Muscle of leg (tissue), 11 donors: Measurements from ENCODE around the gene GSE1. TPM values are rescaled to one million over a fixed set of nuclear protein-coding genes. Genes with fewer than 3 reads are reported as not detected.

Experiments used
- DNase-seq: peaks from one replicate; pipeline ENCODE4 v3.0.0; 2013
- H3K27ac ChIP-seq: one replicate; pipeline ENCODE4 v1.5.1; 2013; ENCODE audit warnings: mild to moderate bottlenecking, low read length, control low read depth
- H3K27me3 ChIP-seq: one replicate; pipeline ENCODE4 v1.6.1; 2013; ENCODE audit warnings: low read length; ENCODE audit not compliant: control insufficient read depth, insufficient read depth
- H3K36me3 ChIP-seq: one replicate; pipeline ENCODE4 v1.6.1; 2013; ENCODE audit warnings: low read length; ENCODE audit not compliant: control insufficient read depth, insufficient read depth
- H3K4me1 ChIP-seq: one replicate; pipeline ENCODE4 v1.6.1; 2013; ENCODE audit warnings: low read length; ENCODE audit not compliant: control insufficient read depth, insufficient read depth
- H3K4me3 ChIP-seq: one replicate; pipeline ENCODE4 v1.5.1; 2013; ENCODE audit warnings: low read length, control low read depth
- H3K9me3 ChIP-seq: replicated peaks from 2 replicates; pipeline ENCODE4 v1.6.1; 2013; ENCODE audit warnings: low read depth, low read length; ENCODE audit not compliant: control insufficient read depth
- WGBS: methylation state at CpG from one replicate; pipeline ENCODE4 v1.1.5; 2013; ENCODE audit warnings: missing lambda C conversion rate; ENCODE audit not compliant: insufficient coverage; 5-methylcytosine and 5-hydroxymethylcytosine counted together
- polyA plus RNA-seq, 8 donors: library from polyadenylated mRNA; unstranded; fragments of 120-200 nt; gene quantifications; one replicate each; pipeline versions ENCODE4 v1.2.1 to v1.2.3, GENCODE V29; 2013; ENCODE audit warnings: inconsistent platforms in 1 of 8, low replicate concordance in 1 of 8; ENCODE audit not compliant: insufficient read length in 8 of 8, insufficient read depth in 1 of 8
- total RNA-seq: library from RNA; stranded (reverse); fragments of 120-200 nt; gene quantifications from one replicate; pipeline ENCODE4 v1.2.4, GENCODE V29; 2013

Gene GSE1
- total and polyA plus RNA-seq, 9 donors, result 32.4 to 67.4 (median 47.3) TPM

GRCh38 chr16:85648070-85648714 is 35.1 kb downstream of the GSE1 start:
- Histone ChIP-seq H3K9me3 (no peaks in the 10 kb centered on the region), H3K36me3 (peaks cover 8% of the 10 kb centered on the region), H3K27ac (no peak overlapping the region), H3K4me3 (no peak overlapping the region), H3K4me1 (peaks cover 32% of the 10 kb centered on the region), H3K27me3 (no peaks in the 10 kb centered on the region)
- WGBS, result 85% methylated on average over 15 of the region's 26 CpGs
- no peak for DNase-seq

DNA sequence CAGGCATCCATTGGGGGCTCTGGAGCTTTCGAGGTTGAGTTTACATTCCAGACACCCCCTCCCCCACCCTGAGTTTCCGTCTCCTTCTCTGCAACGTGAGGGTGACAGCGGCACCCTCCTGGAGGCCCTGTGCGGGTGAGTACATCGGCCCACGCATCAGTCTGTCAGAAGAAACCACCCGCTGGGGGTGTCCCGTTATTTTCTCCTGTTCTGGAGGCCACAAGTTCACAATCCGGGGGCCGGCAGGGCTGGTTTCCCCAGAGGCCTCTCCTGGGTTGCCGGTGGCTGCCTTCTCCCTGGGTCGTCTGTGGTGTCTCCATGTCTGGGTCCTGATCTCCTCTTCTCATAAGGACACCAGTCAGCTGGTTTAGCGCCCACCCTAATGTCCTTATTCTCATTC is 35.7 kb downstream of the GSE1 start:
- Histone ChIP-seq H3K27ac (no peak overlapping the region), H3K4me1 (peaks cover 38% of the 10 kb centered on the region), H3K36me3 (peaks cover 8% of the 10 kb centered on the region), H3K9me3 (no peaks in the 10 kb centered on the region), H3K27me3 (no peaks in the 10 kb centered on the region), H3K4me3 (no peak overlapping the region)
- 69% methylated on average over 14 of the region's 14 CpGs for WGBS
- DNase-seq, result no peak

DNA sequence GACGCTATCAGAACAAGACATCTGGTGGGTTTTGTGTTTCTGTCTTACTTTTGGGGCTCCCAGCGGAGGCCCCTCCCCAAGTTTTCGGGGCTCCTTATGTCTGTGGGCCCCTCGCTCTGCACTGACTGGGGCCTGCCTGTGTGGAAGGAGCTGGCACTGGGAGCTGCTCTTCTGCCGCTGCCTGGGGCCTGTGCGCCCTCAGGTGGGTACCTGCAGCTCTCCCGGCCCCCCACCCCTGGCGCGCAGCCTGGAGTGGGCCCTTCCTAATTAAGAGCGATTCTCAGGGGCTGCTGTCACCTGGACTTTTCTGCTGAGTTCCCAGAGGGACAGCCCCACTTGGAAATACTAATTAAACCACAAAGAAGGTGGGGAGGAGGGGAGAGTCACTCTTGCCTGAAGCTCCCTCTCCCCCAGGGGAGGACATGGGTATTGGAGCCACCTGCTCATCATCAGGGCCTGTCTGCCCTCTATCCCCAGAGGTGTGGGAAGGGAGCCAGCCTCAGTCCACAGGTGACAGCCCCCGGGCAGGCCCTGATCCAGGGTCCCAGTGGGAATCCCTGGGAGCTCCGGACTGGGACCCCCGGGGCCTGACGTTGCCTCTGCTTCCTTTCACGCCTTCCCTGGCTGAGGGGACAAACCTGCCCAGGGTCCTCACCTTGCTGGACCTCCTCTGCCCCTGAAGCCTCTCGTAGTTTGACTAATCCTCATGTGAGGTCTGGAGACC is 36.5 kb downstream of the GSE1 start:
- no peak overlapping the region for H3K27ac ChIP-seq
- 83% methylated on average over 8 of the region's 16 CpGs for WGBS

DNA sequence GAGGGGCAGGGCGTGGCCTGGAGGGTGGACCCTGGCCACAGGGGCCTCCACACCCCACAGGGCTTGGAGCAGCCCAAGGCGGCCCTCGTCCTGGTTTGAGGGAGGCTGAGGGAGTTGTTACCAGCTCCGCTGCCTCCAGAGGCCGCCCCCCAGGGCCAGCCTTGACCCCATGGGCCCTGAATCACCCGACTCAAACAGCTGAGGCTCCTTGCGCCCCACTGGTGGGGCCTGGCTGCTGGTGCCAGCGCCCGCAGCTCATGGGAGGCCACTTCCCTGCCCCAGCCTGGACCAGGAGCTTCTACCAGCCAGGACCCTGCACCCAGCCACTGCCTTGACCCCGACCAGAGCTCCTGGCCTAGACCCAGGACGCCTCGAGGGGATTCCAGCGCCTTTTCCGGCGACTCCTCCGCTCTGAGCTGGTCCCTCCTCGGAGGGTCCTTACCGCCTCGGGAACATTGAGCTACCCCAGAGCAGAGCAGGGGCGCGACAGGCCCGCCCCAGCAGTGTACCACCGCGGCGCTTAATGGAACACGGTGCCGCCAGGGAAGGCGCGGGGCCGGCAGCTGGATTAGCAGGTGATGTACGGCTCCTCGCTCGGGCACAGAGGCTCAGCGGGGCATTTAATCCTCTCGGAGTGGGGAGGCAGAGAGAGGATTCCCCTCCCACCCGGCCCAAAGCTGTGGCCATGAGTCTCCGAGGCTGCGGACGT is 37.2 kb downstream of the GSE1 start:
- peaks cover 40% of the 10 kb centered on the region for H3K4me1 ChIP-seq
- peaks cover 21% of the 10 kb centered on the region for H3K36me3 ChIP-seq
- no peaks in the 10 kb centered on the region for H3K9me3 ChIP-seq
- no peak overlapping the region for H3K4me3 ChIP-seq
- WGBS, result 79% methylated on average over 20 of the region's 39 CpGs
- H3K27me3 ChIP-seq, result no peaks in the 10 kb centered on the region
- no peak overlapping the region for H3K27ac ChIP-seq
- DNase-seq, result no peak

More for the DNA sequence above, 36.5 kb downstream of the GSE1 start:
- Histone ChIP-seq H3K9me3 (no peaks in the 10 kb centered on the region), H3K4me3 (no peak overlapping the region), H3K27me3 (no peaks in the 10 kb centered on the region), H3K36me3 (peaks cover 15% of the 10 kb centered on the region), H3K4me1 (peaks cover 40% of the 10 kb centered on the region)
- DNase-seq, result no peak

DNA sequence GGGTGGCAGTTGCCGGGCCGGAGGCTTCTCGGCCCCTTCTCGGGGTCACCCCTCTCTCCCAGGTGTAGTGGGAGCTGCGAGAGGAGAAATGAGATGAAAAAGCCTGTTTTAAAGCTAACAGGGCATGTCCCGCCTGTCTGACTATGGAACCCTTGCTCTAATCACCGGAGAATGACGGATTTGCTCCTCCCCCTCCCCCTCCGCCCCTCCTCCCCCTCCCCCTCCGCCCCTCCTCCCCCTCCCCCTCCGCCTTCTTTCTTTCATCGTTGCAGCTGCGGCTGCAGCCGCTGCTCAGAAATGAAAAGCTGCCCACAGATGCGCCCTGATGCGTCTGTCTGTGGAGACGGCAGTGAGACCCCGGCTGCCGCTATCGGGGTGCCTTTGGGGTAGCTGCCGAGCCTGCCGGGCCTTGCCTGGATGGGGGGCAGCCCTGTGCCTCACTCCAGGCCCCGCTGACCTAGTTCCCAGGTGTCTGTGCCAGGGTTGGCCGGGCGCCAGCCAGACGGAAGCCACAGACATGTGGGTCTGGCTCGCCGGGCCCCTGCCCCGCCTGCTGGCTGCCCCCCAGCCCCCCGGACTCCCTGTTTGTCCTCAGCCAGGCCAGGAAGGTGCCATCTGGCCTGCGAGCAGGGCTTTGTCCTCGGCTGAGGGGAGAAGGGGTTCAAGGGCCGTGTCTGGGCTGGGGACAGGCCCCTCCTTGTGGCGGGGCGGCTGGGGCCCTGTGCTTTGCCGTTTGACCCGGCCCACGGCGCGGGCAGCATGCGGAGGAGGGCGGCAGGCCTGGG is 37.9 kb downstream of the GSE1 start:
- Histone ChIP-seq H3K27me3 (no peaks in the 10 kb centered on the region), H3K4me1 (peaks cover 40% of the 10 kb centered on the region), H3K36me3 (peaks cover 25% of the 10 kb centered on the region), H3K4me3 (no peak overlapping the region), H3K27ac (peak overlapping the region; percentile 5), H3K9me3 (no peaks in the 10 kb centered on the region)
- peak; percentile 66 for DNase-seq
- WGBS, result 29% methylated on average over 23 of the region's 42 CpGs

DNA sequence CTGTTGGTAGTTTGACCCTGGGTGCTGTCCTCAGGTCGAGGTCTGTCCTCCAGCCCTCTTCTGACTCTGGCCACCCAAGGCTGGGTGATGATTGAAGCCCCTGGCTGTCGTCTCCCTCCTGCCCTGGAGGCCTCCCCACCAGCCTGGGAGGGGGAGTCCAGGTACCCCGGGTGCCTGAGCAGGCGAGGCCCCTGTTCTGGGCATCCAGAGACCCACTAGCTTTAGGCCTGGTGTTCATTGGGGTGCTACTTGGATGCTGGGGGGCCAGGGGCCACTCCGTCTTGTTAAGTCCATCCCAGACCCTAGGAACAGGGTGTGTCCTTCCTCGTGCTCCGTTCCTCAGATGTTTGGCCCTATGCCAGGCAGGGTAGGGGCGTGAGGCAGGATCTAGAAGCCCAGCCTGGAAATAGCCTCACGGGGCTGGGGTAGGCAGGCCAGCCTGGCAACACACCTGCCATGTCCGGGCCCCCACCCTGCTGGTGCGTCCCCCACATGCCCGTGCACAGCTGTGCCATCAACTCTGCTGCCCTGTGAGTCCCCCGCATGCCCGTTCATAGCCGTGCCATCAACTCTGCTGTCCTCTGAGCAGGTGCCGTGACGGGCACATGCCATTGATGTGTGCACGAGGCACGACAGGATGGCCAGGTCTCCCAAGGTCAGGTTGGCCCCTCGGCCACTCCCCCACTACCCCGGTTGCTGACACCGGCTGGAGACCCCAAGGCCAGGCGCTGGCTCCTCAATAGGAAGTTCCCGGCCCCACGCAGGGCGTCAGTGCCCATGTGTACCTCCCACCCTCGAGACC is 38.7 kb downstream of the GSE1 start:
- DNase-seq, result peak; percentile 77
- H3K9me3 ChIP-seq, result no peaks in the 10 kb centered on the region
- no peaks in the 10 kb centered on the region for H3K27me3 ChIP-seq
- H3K27ac ChIP-seq, result peak overlapping the region; percentile 78
- peaks cover 40% of the 10 kb centered on the region for H3K4me1 ChIP-seq
- peaks cover 33% of the 10 kb centered on the region for H3K36me3 ChIP-seq
- H3K4me3 ChIP-seq, result no peak overlapping the region
- WGBS, result 41% methylated on average over 23 of the region's 27 CpGs

DNA sequence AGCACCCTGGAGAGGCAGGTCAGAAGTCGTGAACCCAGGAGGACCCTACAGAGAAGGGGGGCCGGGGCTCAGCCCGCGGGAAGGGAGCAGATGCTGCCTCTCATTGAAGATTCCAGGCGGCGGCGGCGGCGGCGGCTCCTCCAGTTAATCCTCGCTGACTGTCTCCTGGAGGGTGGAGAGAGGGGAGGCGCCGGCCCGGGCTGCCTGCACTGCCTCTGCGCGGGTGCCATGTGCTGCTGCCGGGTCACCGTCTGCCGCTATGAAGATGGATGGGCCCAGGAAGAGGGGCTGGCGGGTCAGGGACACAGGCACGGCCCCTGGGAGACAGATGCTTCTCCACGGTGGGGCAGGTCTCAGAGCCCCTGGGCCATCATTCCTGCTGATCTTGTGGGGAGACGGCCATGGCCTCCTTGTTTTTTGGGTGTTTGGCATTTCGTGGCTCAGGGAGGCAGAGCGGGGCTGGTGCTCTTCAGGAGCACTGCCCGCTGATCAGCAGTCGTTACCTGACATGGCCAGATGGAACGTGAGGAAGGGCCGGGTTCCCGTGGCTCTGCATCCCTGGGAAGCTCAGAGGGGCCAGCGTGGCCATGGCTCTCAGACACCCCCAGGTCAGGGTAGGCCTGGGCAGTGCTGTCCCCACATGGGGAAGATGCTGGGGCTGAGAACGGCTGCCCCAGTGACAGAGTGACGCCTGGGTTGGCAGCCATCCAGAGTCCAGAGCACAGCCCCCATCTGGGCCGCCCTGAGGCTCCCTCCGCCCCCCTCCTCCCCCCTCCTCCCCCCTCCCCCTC is 39.5 kb downstream of the GSE1 start:
- Histone ChIP-seq H3K27me3 (no peaks in the 10 kb centered on the region), H3K9me3 (no peaks in the 10 kb centered on the region), H3K36me3 (peaks cover 41% of the 10 kb centered on the region), H3K27ac (peak overlapping the region; percentile 78), H3K4me1 (peaks cover 40% of the 10 kb centered on the region), H3K4me3 (no peak overlapping the region)
- DNase-seq, result peak; percentile 74
- 20% methylated on average over 24 of the region's 35 CpGs for WGBS

- no peak overlapping the region for H3K27ac ChIP-seq
- H3K36me3 ChIP-seq, result peaks cover 49% of the 10 kb centered on the region
- peaks cover 40% of the 10 kb centered on the region for H3K4me1 ChIP-seq
- no peak for DNase-seq
- H3K9me3 ChIP-seq, result no peaks in the 10 kb centered on the region
- H3K4me3 ChIP-seq, result no peak overlapping the region
- H3K27me3 ChIP-seq, result no peaks in the 10 kb centered on the region
- WGBS, result 90% methylated on average over 19 of the region's 21 CpGs
Observed at GRCh38 chr16:85653290-85653891, 40.3 kb downstream of the GSE1 start.
